Astrocyte (in vitro differentiated cells and primary cell): ENCODE data around the gene ANKRD28. TPM values are rescaled to one million over a fixed set of nuclear protein-coding genes. Genes with fewer than 3 reads are reported as not detected.
A peak's percentile ranks its signal among the peaks of the same experiment; 100 is the strongest.

Experiments used
- DNase-seq: peaks from one replicate; pipeline ENCODE4 v3.0.0-alpha.2; 2010; ENCODE audit warnings: low read depth
- FAIRE-seq: peaks from 2 replicates; lab custom pipeline; 2011; peaks lifted over from hg19 to GRCh38; lab: Jason Lieb, UNC
- H2AFZ ChIP-seq: 2 replicates; pipeline ENCODE4 v1.6.0; 2012; ENCODE audit warnings: low read depth, low read length, inconsistent platforms
- H3K27ac ChIP-seq: 2 replicates; pipeline ENCODE4 v1.5.1; 2011; ENCODE audit warnings: low read depth, low read length, inconsistent platforms
- H3K27me3 ChIP-seq: 2 replicates; pipeline ENCODE4 v1.6.0; 2011; ENCODE audit warnings: low read length, inconsistent platforms; ENCODE audit not compliant: insufficient read depth
- H3K36me3 ChIP-seq: 2 replicates; pipeline ENCODE4 v1.5.1; 2011; ENCODE audit warnings: low read length, inconsistent platforms; ENCODE audit not compliant: insufficient read depth
- H3K4me1 ChIP-seq: 2 replicates; pipeline ENCODE4 v1.5.1; 2011; ENCODE audit warnings: low read length, inconsistent platforms; ENCODE audit not compliant: insufficient read depth
- H3K4me2 ChIP-seq: 2 replicates; pipeline ENCODE4 v1.6.0; 2012; ENCODE audit warnings: low read length, inconsistent platforms
- H3K4me3 ChIP-seq: 2 replicates; pipeline ENCODE4 v1.5.1; 2011; ENCODE audit warnings: low read depth, mild to moderate bottlenecking, low read length, inconsistent platforms; ENCODE audit not compliant: insufficient read depth
- H3K79me2 ChIP-seq: 2 replicates; pipeline ENCODE4 v1.6.0; 2012; ENCODE audit warnings: mild to moderate bottlenecking, low read length, inconsistent platforms; ENCODE audit not compliant: insufficient read depth
- H3K9ac ChIP-seq: 2 replicates; pipeline ENCODE4 v1.6.0; 2012; ENCODE audit warnings: mild to moderate bottlenecking, low read length, inconsistent platforms
- H3K9me3 ChIP-seq: 2 replicates; pipeline ENCODE4 v1.5.1; 2012; ENCODE audit warnings: low read depth, mild to moderate bottlenecking, low read length, inconsistent platforms; ENCODE audit not compliant: insufficient read depth
- H4K20me1 ChIP-seq: 2 replicates; pipeline ENCODE4 v1.6.0; 2012; ENCODE audit warnings: low read length, inconsistent platforms; ENCODE audit not compliant: insufficient read depth
- H3K27ac Mint-ChIP-seq: one replicate; pipeline ENCODE4 v1.8.0; 2021; ENCODE audit warnings: mild to moderate bottlenecking, mixed read lengths; ENCODE audit not compliant: unreplicated experiment
- H3K27me3 Mint-ChIP-seq: one replicate; pipeline ENCODE4 v1.8.0; 2021; ENCODE audit warnings: low read depth, mixed read lengths; ENCODE audit not compliant: unreplicated experiment
- H3K36me3 Mint-ChIP-seq: one replicate; pipeline ENCODE4 v1.8.0; 2021; ENCODE audit warnings: low read depth, mixed read lengths; ENCODE audit not compliant: unreplicated experiment
- H3K4me1 Mint-ChIP-seq: one replicate; pipeline ENCODE4 v1.8.0; 2021; ENCODE audit warnings: low read depth, mixed read lengths; ENCODE audit not compliant: unreplicated experiment
- H3K4me3 Mint-ChIP-seq: one replicate; pipeline ENCODE4 v1.8.0; 2021; ENCODE audit warnings: mild to moderate bottlenecking, moderate library complexity, mixed read lengths; ENCODE audit not compliant: unreplicated experiment
- H3K9me3 Mint-ChIP-seq: one replicate; pipeline ENCODE4 v1.8.0; 2021; ENCODE audit warnings: mild to moderate bottlenecking, mixed read lengths; ENCODE audit not compliant: unreplicated experiment
- EZH2 ChIP-seq: IDR thresholded peaks from 2 replicates; pipeline ENCODE4 v1.6.1; 2012; ENCODE audit warnings: mild to moderate bottlenecking, low read length, inconsistent platforms; ENCODE audit not compliant: insufficient read depth
- total RNA-seq: library from RNA; stranded (reverse); gene quantifications from 2 replicates; pipeline ENCODE4 v1.2.1, GENCODE V29; 2021
- TF ChIP-seq, protein P1 (sequence below): IDR thresholded peaks from 2 replicates; pipeline ENCODE4 v1.5.1; 2011; ENCODE audit warnings: low read depth, mild to moderate bottlenecking, inconsistent platforms, low read length, moderate library complexity; ENCODE audit not compliant: insufficient read depth

The ANKRD28 gene
- total RNA-seq, 1 donor from 2014 or later = 61.3 TPM

DNA sequence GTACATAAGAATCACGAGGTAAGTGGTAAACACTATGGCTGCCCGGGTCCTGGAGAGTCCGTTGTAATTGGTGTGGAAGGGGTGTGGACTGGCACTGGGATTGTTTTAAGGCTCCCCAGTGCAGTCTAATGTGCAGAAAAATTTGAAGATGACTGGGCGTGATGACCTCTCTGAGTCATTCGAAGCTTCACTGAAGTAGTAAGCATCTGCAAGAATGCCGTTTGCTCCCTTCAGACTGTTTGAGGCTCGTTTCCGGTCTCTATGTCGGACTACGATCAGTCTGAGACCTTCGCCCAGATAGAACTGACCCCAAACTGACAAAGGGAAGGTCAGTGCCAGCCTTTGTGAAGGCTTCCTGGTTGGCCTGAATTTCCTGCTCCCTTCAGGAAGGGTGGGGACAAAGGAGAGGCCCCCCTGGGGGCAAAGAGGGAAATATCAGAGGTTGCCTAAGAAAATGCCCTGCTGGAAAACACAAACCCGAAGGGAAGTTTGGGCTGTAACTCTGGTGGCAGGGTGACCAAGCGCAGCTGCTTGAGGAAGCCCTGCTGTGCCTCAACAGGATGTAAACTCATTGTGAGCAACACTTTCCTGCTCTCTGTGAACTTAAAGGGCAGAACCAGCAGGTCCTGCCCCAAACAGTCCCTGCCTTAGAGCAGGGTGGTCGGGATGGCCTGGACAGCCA, 161.6 kb downstream of the ANKRD28 start:
- H3K4me2 ChIP-seq = peak overlapping the region; percentile 77

DNA sequence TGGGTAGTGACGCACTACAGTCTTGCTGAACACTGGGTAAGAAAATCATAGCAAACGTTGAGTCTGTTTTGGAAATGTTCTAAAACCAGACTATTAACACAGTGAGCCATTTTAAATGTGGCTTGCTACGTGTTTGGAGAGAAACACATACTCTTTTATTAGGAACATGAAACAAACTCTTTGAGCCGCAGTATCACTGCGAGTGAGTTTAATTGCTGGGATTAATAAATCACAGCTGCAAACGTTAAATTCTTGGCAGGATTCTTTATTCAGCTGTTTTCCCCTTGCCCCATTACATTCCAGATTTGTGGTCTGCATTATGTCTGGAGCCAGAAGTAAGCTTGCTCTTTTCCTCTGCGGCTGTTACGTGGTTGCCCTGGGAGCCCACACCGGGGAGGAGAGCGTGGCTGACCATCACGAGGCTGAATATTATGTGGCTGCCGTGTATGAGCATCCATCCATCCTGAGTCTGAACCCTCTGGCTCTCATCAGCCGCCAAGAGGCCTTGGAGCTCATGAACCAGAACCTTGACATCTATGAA, 162.6 kb downstream of the ANKRD28 start:
- no peaks in the 10 kb centered on the region for H4K20me1 ChIP-seq
- no peaks in the 10 kb centered on the region for H3K36me3 ChIP-seq
- H3K27ac Mint-ChIP-seq = no peak overlapping the region
- H3K4me1 Mint-ChIP-seq = peaks cover 55% of the 10 kb centered on the region
- H2AFZ ChIP-seq = peak overlapping the region; percentile 44
- peak; percentile 98 for DNase-seq
- peaks cover 83% of the 10 kb centered on the region for H3K4me1 ChIP-seq
- H3K4me3 ChIP-seq = no peak overlapping the region
- H3K4me2 ChIP-seq = peak overlapping the region; percentile 77
- no peak for FAIRE-seq
- no peaks in the 10 kb centered on the region for H3K27me3 Mint-ChIP-seq
- H3K9ac ChIP-seq = peak overlapping the region; percentile 83
- H3K9me3 Mint-ChIP-seq = peaks cover 2% of the 10 kb centered on the region
- H3K27me3 ChIP-seq = no peaks in the 10 kb centered on the region
- no peak overlapping the region for H3K4me3 Mint-ChIP-seq
- no peaks in the 10 kb centered on the region for H3K79me2 ChIP-seq
- H3K9me3 ChIP-seq = no peaks in the 10 kb centered on the region
- peak overlapping the region; percentile 98 for H3K27ac ChIP-seq
- H3K36me3 Mint-ChIP-seq = peaks cover 5% of the 10 kb centered on the region
- TF ChIP-seq, protein P1, sequence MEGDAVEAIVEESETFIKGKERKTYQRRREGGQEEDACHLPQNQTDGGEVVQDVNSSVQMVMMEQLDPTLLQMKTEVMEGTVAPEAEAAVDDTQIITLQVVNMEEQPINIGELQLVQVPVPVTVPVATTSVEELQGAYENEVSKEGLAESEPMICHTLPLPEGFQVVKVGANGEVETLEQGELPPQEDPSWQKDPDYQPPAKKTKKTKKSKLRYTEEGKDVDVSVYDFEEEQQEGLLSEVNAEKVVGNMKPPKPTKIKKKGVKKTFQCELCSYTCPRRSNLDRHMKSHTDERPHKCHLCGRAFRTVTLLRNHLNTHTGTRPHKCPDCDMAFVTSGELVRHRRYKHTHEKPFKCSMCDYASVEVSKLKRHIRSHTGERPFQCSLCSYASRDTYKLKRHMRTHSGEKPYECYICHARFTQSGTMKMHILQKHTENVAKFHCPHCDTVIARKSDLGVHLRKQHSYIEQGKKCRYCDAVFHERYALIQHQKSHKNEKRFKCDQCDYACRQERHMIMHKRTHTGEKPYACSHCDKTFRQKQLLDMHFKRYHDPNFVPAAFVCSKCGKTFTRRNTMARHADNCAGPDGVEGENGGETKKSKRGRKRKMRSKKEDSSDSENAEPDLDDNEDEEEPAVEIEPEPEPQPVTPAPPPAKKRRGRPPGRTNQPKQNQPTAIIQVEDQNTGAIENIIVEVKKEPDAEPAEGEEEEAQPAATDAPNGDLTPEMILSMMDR = no peak
- no peak for TF ChIP-seq EZH2

More for the DNA sequence above, 161.6 kb downstream of the ANKRD28 start:
- Histone ChIP-seq H4K20me1 (no peaks in the 10 kb centered on the region), H3K36me3 (no peaks in the 10 kb centered on the region), H3K27ac (peak overlapping the region; percentile 98), H3K9ac (peak overlapping the region; percentile 83), H3K4me3 (peak overlapping the region; percentile 12), H3K79me2 (no peaks in the 10 kb centered on the region), H3K27me3 (no peaks in the 10 kb centered on the region), H3K9me3 (no peaks in the 10 kb centered on the region), H2AFZ (peak overlapping the region; percentile 57), H3K4me1 (peaks cover 73% of the 10 kb centered on the region)
- FAIRE-seq (peak; percentile 64), DNase-seq (peak; percentile 96)
- Mint-ChIP-seq H3K36me3 (peaks cover 6% of the 10 kb centered on the region), H3K4me3 (no peak overlapping the region), H3K4me1 (peaks cover 46% of the 10 kb centered on the region), H3K9me3 (peaks cover 2% of the 10 kb centered on the region), H3K27ac (peak overlapping the region; percentile 85), H3K27me3 (no peaks in the 10 kb centered on the region)
- TF ChIP-seq, protein P1 = no peak
- no peak for TF ChIP-seq EZH2

DNA sequence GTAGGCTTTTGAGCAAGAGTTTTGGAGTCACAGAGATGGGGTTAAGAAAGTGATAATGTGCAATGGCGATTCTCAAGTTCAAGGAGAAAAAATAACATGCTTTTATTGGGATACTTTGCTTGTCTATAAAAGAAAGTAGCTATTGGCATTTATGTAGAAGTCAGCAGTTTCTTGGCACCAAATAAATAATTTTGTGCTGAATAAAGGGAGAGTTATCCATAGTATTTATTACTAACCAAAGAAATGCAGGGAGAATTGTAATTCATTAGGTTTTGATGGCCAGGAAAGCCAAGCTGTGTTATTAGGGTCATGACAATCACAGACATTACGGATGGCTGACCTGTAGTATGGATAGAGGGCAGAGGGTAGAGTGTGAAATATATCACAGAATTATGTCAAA, 163.1 kb downstream of the ANKRD28 start:
- Mint-ChIP-seq H3K9me3 (peaks cover 2% of the 10 kb centered on the region), H3K4me1 (peaks cover 57% of the 10 kb centered on the region), H3K4me3 (no peak overlapping the region), H3K27ac (no peak overlapping the region), H3K36me3 (peaks cover 5% of the 10 kb centered on the region), H3K27me3 (no peaks in the 10 kb centered on the region)
- DNase-seq = peak; percentile 47
- no peaks in the 10 kb centered on the region for H4K20me1 ChIP-seq
- TF ChIP-seq, protein P1 = no peak
- no peak for TF ChIP-seq EZH2
- FAIRE-seq = no peak
- no peaks in the 10 kb centered on the region for H3K9me3 ChIP-seq
- H3K4me1 ChIP-seq = peaks cover 85% of the 10 kb centered on the region
- no peaks in the 10 kb centered on the region for H3K79me2 ChIP-seq
- no peak overlapping the region for H2AFZ ChIP-seq
- H3K36me3 ChIP-seq = no peaks in the 10 kb centered on the region
- no peaks in the 10 kb centered on the region for H3K27me3 ChIP-seq
- peak overlapping the region; percentile 77 for H3K4me2 ChIP-seq
- peak overlapping the region; percentile 83 for H3K9ac ChIP-seq
- H3K4me3 ChIP-seq = no peak overlapping the region
- H3K27ac ChIP-seq = peak overlapping the region; percentile 98
